Choroid plexus epithelial cell (primary cell): ENCODE results near the gene SBSN.
A peak's percentile ranks its signal among the peaks of the same experiment; 100 is the strongest.

Experiments used
- DNase-seq: peaks from one replicate; pipeline ENCODE4 v3.0.0-alpha.2; 2010; ENCODE audit warnings: low read depth
- H3K4me3 ChIP-seq: 2 replicates; pipeline ENCODE4 v1.5.1; 2011; ENCODE audit warnings: low read depth, mild to moderate bottlenecking, control low read depth, low read length, moderate library complexity
- TF ChIP-seq, protein P1 (sequence below): conservative IDR thresholded peaks from 2 replicates; pipeline ENCODE4 v1.5.1; 2011; ENCODE audit warnings: low read depth, mild to moderate bottlenecking, control low read depth, inconsistent platforms, low read length, moderate library complexity

Gene SBSN

DNA sequence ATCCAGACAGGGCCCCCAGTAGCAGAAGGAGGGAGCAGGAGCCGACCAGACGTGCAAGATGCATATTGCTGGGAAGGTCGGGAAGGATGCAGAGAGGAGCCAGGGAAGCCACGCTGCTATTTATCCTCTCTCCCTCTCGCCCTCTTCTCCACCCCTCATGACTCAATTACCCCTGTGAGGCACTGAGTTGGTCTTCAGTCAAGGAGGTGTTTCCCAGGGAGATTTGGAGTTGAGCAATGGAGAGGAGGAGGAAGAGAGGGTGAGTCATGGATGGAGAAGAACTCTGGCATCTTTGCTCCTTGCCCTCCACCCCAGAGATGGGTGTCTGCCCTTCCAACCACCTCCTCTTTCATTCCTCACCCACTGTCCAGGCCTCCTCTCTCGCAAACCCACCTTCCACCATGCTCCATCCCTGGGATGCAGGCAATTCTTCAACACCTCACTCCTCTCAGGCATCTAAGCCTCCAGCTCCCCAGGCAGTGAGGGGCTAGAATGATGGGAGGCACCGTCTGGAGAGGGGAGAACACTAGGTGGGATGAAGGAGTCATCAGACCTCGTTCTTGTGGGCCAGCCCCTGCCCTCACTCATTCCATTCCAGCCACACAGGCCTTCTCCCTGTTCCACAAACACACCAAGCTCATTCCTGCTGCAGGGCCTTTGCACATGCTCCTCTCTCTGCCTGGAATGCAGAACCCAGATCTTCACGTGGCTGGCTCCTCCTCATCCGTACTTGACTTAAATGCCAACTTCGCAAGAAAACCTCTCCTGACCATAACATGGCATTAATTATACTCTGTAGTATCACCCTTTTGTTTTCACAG lies at the start of gene SBSN:
Gene SBSN, minus strand, starts transcription at position 94 of the 821 bp plus-strand sequence. Its CDS starts 30 bp downstream, at position 64.
- DNase-seq = peak; percentile 58
- TF ChIP-seq, protein P1, sequence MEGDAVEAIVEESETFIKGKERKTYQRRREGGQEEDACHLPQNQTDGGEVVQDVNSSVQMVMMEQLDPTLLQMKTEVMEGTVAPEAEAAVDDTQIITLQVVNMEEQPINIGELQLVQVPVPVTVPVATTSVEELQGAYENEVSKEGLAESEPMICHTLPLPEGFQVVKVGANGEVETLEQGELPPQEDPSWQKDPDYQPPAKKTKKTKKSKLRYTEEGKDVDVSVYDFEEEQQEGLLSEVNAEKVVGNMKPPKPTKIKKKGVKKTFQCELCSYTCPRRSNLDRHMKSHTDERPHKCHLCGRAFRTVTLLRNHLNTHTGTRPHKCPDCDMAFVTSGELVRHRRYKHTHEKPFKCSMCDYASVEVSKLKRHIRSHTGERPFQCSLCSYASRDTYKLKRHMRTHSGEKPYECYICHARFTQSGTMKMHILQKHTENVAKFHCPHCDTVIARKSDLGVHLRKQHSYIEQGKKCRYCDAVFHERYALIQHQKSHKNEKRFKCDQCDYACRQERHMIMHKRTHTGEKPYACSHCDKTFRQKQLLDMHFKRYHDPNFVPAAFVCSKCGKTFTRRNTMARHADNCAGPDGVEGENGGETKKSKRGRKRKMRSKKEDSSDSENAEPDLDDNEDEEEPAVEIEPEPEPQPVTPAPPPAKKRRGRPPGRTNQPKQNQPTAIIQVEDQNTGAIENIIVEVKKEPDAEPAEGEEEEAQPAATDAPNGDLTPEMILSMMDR = no peak
- no peak within 1 kb of the TSS for H3K4me3 ChIP-seq

DNA sequence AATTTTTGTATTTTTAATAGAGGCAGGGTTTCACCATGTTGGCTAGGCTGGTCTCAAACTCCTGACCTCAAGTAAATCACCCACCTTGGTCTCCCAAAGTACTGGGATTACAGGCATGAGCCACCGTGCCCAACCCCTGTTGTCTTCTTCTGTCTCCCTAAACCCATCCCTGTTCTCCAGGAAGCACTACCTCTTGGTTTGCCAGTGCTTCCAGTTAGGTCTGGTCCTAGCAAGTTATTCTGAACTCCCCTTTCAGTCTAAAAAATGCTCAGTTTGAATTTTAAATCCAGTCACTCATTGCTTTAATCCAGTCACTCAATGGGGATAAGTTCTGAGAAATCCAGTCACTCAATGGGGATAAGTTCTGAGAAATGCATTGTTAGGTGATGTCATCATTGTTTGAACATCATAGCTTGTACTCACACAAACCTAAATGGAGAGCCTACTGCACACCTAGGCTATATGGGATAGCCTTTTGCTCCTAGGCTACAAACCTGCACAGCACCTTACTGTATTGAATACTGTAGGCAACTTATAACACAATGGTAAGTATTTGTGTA lies 43.4 kb upstream of the SBSN start:
- TF ChIP-seq, protein P1 = no peak
- no peak overlapping the region for H3K4me3 ChIP-seq
- no peak for DNase-seq

DNA sequence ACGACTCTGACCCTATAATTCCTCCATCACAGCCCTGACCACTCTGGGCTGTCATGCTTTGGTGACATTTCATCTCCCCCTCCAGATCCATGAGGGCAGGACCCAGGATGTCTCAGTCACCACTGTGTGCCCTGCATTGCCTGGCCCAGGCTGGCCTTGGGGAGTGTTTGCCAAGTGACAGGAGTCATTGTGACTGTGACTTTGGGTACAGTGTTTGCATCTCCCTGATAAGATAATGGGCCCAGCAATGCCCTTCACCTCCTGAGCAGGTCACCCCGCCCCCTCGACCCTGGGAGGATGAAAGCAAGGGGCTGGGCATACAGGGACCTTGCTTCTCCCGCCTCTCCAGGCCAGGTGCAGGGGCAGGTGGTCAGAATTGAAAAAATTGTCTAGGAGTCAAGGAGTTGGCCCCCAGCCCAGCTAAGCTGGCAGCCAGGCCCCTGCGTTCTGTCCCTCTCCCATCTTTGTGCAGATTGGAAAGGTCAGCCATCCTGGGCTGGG lies 41.2 kb upstream of the SBSN start:
- TF ChIP-seq, protein P1 = no peak
- DNase-seq = no peak
- H3K4me3 ChIP-seq = no peak overlapping the region

DNA sequence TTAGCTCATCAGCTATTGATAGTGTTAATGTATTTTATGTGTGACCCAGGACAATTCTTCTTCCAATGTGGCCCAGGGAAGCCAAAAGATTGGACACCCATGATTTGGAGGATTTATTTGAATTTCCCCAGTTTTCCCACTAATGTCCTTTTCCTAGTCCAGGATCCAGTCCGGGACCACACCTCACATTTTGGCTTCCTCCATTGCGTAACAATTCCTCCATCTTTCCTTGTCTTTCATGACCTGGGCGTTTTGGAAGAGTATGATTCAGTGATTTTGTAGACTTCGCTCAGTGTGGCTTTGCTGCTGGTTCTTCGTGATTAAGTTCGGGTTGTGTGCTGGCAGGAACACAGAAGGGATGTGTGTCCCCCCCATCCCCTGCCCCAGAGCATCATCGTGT lies 38.6 kb upstream of the SBSN start:
- TF ChIP-seq, protein P1 = no peak
- H3K4me3 ChIP-seq = no peak overlapping the region
- DNase-seq = no peak

- TF ChIP-seq, protein P1 = no peak
- no peak overlapping the region for H3K4me3 ChIP-seq
- no peak for DNase-seq
Observed at GRCh38 chr19:35565016-35565856, 37.1 kb upstream of the SBSN start.

DNA sequence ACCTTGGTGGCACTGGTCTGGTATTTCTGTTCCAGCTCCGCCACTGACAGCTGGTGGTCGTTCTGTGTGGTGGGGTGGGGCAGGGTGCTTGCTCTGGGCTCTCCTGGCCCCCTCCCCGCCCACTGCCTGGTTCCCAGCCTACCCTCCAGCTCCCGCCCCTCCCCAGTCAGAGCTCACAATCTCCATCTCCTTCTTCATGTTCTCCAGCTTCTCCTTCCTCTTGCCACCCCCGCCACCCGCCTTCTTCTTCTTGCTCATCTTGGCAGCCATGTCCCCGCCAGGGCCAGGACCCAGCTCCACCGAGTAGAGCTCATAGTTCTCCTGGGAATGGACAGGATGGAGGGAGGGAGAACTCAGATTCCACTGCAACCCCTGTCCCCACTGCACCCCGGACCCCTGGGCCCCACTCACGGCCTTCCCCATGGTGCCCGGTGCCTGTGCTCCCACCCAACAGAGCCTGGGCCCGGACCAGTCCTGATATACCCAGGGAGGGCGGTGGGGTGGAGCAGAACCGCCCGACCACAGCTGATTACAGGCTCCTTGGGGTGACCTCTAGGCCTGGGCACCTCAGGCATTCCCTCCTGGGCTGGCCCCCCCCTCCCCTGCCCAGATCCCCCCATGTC lies 35.2 kb upstream of the SBSN start, which contains the start of gene ATP4A:
Gene ATP4A, minus strand, starts transcription at position 452 of the 623 bp plus-strand sequence. Its CDS starts 29 bp downstream, at position 423.
- H3K4me3 ChIP-seq = no peak within 1 kb of the TSS
- TF ChIP-seq, protein P1 = no peak
- DNase-seq = no peak
